Stimulated activated CD4-positive, alpha-beta T cell treated with anti-CD3 and anti-CD28 coated beads, Interleukin-2, amount 100 ng/mL, for 48 hours (primary cell): ENCODE results near the gene CSH2.
"Not testable (repeated sequence)": the region's sequence is repeated elsewhere in the genome, so short reads cannot be mapped to it uniquely, and the experiment has no call there.

ENCODE experiments used
- DNase-seq, 2 donors: peaks; one replicate each; pipeline ENCODE4 v3.0.0-alpha.2; 2020

The CSH2 gene

DNA sequence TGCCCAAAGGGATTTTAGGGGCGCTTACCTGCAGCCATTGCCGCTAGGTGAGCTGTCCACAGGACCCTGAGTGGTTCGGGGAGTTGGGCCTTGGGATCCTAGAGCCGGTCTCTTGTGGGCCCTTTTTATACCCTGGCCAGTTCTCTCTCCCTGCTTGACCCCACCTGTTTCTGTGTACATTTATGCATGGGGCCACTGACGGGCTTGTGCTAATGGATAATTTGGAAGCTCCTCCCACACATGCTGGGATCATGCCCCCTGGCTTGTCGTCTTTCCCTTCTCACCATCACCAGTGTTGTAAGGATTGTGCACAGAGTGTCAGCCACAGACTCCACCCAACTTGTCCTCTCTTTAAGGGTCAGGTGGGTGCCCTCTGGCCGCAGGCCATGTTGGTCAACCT, at the start of gene CSH2:
Gene CSH2, minus strand, starts transcription at position 101 of the 400 bp plus-strand sequence. Its CDS starts 63 bp downstream, at position 38.
- DNase-seq = not testable (repeated sequence)

DNA sequence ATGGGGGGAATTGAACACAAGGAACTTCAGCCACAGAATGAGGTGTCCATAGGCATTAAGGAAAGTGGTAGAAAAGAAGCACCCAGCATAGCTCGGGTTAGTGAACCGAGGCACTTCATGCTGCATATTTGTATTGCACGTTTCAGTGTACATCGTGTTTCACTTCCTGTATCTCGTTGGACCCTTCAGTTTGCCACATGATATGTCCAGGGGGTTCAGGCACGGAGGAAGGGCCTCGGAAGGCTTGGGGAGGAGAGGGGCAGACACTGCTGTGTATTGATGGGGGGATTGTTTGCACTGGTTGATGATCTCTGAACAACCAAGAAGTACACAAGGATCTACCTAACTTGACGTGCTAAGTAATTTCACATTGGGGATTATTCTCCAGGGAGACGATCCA, 48.9 kb upstream of the CSH2 start:
- not testable (repeated sequence) for DNase-seq

DNA sequence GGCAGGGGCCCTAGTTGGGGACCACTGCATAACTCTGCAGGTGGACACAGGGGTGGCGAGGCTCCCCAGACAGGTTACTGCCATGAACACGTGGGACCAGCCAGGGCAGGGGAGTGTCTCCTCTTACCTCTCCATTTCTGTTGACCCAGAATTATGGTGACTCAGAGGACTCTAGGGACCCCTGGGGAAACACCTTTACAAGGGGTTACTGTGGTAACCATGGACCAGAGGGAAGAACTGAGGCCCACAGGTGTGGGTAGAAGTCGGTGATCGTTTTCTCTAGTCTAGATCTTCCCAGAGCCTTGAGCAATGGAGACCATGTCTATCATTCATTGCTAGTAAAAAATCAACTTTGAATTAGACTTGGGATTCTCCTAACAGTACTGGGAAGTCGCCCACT, 47.3 kb upstream of the CSH2 start:
- not testable (repeated sequence) for DNase-seq

DNA sequence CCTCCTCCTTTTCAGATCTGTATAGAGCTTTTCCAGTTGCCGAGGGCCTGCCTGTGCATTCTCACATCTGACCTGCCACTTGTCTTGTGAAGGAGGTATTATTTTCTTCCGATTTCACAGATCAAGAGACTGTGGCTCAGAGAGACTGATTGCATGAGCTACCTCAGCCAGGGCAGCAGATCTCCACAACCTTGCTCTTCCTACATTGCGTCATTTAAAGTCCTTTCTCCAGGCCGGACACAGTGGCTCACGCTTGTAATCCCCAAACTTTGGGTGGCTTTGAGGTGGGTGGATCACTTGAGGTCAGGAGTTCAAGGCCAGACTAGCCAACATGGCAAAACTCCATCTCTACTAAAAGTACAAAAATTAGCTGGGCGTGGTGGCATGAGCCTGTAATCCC, 46.6 kb upstream of the CSH2 start:
- not testable (repeated sequence) for DNase-seq

DNA sequence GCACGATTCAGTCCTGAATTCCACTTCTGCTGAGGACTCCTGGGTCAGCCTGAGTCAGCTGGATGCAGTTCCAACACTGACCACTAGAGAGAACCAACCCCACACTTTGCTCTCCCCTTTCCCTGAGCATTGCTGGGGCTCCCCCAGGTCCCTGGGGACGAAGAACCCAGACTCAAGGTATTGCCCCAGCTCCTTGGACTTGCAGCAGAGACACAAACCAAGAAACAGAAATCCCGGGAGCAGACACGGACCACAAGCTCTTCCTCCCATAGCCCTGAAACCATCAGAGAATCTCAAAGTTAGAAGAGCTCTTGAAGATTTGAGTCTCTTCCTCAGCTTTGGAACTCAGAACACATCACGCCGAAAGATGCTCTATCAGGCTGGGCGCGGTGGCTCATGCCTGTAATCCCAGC, 45.8 kb upstream of the CSH2 start:
- DNase-seq = peak; percentile 68 to 71

DNA sequence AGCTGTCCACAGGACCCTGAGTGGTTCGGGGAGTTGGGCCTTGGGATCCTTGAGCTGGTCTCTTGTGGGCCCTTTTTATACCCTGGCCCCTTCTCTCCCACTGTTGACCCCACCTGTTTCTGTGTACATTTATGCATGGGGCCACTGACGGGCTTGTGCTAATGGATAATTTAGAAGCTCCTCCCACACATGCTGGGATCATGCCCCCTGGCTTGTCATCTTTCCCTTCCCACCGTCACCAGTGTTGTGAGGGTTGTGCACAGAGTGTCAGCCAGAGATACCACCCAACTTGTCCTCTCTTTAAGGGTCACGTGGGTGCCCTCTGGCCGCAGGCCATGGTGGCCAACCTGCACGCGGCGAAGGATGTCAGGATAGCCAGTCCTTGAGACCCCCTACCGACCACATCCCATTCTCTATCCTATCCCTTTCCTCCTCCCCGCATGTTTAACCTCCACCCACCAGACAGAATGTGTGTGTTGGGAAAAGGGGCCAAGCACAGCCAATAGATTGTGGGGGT, 45.4 kb upstream of the CSH2 start, which contains the start of gene GH1:
Gene GH1, minus strand, starts transcription at position 51 of the 517 bp plus-strand sequence. CDS start 63 bp downstream, outside the sequence.
- DNase-seq = not testable (repeated sequence)

DNA sequence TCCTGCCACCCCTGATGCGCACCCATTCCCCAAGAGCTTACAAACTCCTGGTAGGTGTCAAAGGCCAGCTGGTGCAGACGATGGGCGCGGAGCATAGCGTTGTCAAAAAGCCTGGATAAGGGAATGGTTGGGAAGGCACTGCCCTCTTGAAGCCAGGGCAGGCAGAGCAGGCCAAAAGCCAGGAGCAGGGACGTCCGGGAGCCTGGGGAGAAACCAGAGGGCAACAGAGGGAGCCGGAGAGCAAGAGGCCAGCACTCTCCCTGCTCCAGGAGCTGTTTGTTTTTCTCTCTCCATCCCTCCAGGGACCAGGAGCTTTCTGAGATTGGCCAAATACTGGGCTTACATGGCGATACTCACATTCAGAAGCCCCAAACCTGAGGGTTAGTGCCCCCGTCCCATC, 44.8 kb upstream of the CSH2 start:
- no peak for DNase-seq

DNA sequence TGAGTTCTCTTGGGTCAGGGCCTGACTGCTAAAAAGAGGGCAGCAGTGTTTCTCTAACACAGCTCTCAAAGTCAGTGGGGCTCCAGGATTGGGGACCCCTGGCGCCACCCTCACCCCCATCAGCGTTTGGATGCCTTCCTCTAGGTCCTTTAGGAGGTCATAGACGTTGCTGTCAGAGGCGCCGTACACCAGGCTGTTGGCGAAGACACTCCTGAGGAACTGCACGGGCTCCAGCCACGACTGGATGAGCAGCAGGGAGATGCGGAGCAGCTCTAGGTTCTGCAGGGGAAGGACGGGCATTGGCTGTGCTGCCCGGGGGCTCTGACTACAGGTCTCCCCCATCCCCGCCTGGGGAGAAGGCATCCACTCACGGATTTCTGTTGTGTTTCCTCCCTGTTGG, 44.2 kb upstream of the CSH2 start:
- DNase-seq = no peak

DNA sequence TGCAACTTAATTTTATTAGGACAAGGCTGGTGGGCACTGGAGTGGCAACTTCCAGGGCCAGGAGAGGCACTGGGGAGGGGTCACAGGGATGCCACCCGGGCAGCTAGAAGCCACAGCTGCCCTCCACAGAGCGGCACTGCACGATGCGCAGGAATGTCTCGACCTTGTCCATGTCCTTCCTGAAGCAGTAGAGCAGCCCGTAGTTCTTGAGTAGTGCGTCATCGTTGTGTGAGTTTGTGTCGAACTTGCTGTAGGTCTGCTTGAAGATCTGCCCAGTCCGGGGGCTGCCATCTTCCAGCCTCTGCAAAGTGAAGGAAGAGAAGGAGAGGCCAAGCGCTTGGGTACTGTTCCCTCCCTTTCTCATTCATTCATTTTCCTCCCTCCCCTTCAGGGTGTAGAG, 43.7 kb upstream of the CSH2 start:
- DNase-seq = not testable (repeated sequence)

DNA sequence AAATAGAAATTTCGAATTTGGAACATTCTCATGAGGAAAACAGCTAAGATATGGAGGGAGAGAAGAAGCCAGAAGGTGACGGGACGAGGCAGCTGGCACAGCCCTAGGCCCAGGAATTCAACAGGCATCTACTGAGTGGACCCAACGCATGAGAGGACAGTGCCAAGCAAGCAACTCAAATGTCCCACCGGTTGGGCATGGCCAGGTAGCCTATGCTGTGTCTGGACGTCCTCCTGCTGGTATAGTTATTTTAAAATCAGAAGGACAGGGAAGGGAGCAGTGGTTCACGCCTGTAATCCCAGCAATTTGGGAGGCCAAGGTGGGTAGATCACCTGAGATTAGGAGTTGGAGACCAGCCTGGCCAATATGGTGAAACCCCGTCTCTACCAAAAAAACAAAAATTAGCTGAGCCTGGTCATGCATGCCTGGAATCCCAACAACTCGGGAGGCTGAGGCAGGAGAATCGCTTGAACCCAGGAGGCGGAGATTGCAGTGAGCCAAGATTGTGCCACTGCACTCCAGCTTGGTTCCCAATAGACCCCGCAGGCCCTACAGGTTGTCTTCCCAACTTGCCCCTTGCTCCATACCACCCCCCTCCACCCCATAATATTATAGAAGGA, 43.2 kb upstream of the CSH2 start:
- DNase-seq = no peak

DNA sequence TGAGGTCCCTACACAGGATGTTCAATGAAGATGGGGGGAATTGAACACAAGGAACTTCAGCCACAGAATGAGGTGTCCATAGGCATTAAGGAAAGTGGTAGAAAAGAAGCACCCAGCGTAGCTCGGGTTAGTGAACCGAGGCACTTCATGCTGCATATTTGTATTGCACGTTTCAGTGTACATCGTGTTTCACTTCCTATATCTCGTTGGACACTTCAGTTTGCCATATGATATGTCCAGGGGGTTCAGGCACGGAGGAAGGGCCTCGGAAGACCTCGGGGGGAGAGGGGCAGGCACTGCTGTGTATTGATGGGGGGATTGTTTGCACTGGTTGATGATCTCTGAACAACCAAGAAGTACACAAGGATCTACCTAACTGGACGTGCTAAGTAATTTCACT, 42.3 kb upstream of the CSH2 start:
- not testable (repeated sequence) for DNase-seq

DNA sequence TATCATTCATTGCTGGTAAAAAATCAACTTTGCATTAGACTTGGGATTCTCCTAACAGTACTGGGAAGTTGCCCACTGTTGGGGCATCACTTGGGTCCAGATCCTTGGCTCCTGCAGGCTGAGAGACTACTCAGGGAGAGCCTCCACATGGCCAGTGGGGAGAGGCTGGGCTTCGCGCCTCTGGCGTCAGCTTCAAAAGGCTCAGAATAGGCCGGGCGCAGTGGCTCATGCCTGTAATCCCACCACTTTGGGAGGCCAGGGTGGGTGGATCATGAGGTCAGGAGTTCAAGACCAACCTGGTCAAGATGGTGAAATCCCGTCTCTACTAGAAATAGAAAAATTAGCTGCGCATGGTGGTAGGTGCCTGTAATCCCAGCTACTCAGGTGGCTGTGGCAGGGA, 41.0 kb upstream of the CSH2 start:
- no peak for DNase-seq

DNA sequence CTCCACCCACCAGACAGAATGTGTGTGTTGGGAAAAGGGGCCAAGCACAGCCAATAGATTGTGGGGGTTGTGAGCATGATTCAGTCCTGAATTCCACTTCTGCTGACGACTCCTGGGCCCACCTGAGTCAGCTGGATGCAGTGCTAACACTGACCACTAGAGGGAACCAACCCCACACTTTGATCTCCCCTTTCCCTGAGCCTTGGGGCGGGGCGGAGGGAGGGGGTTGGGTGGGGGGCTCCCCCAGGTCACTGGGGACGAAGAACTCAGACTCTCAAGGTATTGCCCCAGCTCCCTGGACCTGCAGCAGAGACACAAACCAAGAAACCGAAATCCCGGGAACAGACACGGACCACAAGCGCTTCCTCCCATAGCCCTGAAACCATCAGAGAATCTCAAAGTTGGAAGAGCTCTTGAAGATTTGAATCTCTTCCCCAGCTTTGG, 38.2 kb upstream of the CSH2 start:
- peak; percentile 66 to 67 for DNase-seq

DNA sequence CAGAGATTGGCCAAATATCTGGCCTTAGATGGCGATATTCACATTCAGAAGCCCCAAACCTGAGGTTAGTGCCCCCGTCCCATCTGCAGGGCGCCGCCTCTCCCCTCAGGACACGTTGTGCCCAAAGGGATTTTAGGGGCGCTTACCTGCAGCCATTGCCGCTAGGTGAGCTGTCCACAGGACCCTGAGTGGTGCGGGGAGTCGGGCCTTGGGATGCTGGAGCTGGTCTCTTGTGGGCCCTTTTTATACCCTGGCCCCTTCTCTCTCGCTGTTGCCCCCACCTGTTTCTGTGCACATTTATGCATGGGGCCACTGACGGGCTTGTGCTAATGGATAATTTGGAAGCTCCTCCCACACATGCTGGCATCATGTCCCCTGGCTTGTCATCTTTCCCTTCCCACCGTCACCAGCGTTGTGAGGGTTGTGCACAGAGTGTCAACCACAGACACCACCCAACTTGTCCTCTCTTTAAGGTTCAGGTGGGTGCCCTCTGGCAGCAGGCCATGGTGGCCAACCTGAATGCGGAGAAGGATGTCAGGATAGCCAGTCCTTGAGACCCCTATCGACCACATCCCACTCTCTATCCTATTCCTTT, 37.7 kb upstream of the CSH2 start, which contains the start of gene CSHL1:
Gene CSHL1, minus strand, starts transcription at position 218 of the 595 bp plus-strand sequence. Its CDS starts 62 bp downstream, at position 156.
- DNase-seq = no peak

DNA sequence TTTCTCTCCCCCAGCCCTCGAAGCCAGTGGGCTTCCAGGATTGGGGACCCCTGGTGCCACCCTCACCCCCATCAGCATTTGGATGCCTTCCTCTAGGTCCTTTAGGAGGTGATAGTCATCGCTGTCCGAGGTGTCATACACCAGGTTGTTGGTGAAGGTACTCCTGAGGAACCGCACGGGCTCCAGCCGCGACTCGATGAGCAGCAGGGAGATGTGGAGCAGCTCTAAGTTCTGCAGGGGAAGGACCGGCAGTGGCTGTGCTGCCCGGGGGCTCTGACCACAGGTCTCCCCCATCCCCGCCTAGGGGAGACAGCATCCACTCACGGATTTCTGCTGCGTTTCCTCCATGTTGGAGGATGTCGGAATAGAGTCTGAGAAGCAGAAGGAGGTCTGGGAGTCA, 36.6 kb upstream of the CSH2 start:
- no peak for DNase-seq

DNA sequence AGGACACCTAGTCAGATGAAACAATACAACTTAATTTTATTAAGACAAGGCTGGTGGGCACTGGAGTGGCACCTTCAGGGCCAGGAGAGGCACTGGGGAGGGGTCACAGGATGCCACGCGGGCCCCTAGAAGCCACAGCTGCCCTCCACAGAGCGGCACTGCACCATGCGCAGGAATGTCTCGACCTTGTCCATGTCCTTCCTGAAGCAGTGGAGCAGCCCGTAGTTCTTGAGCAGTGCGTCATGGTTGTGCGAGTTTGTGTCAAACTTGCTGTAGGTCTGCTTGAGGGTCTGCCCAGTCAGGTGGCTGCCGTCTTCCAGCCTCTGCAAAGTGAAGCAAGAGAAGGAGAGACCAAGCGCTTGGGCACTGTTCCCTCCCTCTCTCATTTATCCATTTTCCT, 36.1 kb upstream of the CSH2 start:
- not testable (repeated sequence) for DNase-seq

DNA sequence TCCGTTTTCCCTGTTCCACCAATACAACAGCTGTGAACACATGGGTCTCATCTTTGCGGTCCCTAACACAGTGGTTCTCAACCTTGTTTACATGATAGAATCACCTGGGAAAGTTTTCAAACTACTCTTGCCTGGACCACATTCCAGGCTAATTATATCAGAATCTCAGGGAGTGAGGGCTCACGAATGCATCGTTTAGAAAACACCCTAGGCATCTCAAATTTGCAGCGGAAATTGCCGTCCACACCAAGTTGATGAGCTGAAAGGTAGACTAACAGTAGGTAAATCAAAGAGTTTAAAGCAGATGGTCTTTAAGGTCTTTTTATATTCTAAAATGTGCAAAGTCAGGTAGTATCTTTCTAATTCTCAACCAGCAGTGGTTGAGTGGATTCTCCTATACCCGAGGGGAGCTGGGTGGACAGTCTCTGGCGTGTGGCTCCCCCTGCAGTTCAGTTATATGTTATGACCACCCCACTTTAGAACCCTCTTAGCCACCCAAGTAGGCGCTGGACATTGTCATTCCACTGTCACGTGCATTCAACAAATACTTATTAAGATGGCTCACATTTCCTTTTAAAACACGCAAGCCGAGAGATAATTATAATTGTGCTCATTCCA, 33.8 kb upstream of the CSH2 start:
- DNase-seq = peak in 1 of 2 donors; percentile 37

DNA sequence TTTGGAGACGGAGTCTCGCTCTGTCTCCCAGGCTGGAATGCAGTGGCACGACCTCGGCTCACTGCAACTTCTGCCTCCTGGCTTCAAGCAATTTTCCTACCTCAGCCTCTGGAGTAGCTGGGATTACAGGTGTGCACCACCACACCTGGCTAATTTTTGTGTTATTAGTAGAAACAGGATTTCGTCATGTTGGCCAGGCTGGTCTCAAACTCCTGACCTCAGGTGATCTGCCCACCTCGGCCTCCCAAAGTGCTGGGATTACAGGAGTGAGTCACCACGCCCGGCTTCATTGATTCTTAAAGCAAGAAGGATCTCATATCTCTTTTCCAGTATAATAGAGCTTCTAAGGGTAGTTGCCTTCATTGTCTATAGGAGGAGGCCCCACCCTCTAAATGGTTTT, 31.3 kb upstream of the CSH2 start:
- DNase-seq = not testable (repeated sequence)

DNA sequence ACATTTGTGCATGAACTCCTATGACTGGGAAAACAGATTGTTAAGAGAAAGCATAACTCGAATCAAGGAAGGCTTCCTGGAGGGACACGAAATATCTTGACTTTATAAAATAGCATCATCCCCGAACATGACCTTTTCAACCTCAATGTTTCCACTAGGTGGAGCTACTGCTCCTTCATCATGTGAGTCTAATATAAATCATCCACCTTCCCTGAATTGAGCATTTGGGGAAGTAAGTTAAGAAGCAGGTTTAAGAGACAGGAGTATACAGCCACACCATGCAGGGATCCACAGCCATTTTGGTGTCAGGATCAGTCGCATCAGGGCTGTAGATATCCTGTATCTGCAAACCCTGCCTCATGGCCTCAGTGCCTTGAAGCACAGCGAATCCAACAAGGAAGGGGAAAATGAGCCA, 30.3 kb upstream of the CSH2 start:
- not testable (repeated sequence) for DNase-seq

DNA sequence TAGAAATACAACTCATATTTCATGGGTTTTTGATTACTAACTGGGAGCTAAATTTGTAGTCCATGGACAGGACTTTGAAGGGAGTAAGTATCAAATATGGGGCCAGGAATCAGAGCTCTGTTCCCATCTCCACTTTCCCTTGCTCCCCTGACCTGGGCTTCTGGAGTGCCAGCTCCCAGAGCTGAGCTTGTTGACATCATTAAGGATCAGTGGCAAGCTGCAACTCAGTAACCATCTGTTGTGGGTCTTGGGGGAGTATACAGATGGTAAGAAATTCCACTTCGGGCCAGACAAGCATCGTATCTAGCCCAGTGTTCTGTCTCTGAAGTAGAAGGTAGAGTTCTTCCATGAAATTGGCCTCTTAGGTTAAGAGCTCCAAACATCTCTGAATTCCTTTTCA, 28.5 kb upstream of the CSH2 start:
- DNase-seq = not testable (repeated sequence)

DNA sequence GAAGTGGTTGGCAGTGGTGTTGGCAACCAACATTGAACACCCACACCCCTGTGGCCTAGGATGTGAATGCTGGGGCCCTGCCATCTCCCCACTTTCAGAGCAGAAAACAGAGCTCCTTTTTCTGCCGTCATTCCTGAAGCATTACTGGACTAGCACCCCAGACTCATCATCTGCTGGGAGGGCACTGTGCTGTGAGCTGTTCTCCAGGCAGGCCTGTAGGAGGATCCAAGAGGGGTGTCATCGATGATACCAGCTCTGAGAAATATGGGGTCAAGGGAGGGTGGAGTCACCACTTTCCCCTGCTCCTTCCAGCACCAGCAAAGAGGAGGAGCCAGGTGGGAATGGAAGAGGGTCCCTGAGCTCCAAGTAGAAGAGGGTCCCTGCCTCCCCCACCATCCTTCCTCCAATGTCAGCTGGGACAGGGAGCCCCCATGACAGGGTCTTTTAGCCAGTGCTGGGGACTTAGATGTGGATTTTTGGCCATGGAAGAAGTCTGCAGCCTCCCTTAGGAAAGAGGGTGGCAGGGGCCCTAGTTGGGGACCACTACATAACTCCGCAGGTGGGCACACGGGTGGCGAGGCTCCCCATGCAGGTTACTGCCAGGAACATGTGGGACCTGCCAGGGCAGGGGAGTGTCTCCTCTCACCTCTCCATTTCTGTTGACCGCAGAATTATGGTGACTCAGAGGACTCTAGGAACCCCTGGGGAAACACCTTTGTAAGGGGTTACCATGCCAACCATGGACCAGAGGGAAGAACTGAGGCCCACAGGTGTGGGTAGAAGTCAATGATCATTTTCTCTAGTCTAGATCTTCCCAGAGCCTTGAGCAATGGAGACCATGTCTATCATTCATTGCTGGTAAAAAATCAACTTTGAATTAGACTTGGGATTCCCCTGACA, 25.7 kb upstream of the CSH2 start:
- DNase-seq = peak; percentile 26 to 40

DNA sequence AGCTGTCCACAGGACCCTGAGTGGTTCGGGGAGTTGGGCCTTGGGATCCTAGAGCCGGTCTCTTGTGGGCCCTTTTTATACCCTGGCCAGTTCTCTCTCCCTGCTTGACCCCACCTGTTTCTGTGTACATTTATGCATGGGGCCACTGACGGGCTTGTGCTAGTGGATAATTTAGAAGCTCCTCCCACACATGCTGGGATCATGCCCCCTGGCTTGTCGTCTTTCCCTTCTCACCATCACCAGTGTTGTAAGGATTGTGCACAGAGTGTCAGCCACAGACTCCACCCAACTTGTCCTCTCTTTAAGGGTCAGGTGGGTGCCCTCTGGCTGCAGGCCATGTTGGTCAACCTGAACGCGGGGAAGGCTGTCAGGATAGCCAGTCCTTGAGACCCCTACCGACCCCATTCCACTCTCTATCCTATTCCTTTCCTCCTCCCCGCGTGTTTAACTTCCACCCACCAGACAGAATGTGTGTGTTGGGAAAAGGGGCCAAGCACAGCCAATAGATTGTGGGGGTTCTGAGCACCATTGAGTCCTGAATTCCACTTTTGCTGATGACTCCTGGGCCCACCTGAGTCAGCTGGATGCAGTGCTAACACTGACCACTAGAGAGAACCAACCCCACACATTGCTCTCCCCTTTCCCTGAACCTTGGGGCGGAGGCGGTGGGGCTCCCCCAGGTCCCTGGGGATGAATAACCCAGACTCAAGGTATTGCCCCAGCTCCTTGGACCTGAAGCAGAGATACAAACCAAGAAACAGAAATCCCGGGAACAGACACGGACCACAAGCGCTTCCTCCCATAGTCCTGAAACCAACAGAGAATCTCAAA, 23.3 kb upstream of the CSH2 start, which contains the start of gene CSH1:
Gene CSH1, minus strand, starts transcription at position 51 of the 831 bp plus-strand sequence. CDS start 63 bp downstream, outside the sequence.
- not testable (repeated sequence) for DNase-seq
